Lower lobe of right lung (tissue), 2 donors: ENCODE measurements around the gene BBS2. TPM values are rescaled to one million over a fixed set of nuclear protein-coding genes. Genes with fewer than 3 reads are reported as not detected.
"Not testable (repeated sequence)": the region's sequence is repeated elsewhere in the genome, so short reads cannot be mapped to it uniquely, and the experiment has no call there.

Experiments
- ATAC-seq, 2 donors: fragments of 200-7000 bp; cut with Tn5 transposase; one replicate each; pipeline ENCODE4 v1.9.1; 2020 to 2022; ENCODE audit warnings: mild to moderate bottlenecking in 2 of 2, moderate library complexity in 2 of 2
- DNase-seq: peaks from one replicate; pipeline ENCODE4 v3.0.0-alpha.2; 2020
- H3K27ac ChIP-seq: fragments of 200-600 bp; one replicate; pipeline ENCODE4 v1.8.0; 2022
- H3K27me3 ChIP-seq: fragments of 200-600 bp; one replicate; pipeline ENCODE4 v1.8.0; 2022; ENCODE audit warnings: low read depth
- H3K36me3 ChIP-seq: fragments of 200-600 bp; one replicate; pipeline ENCODE4 v1.8.0; 2022; ENCODE audit warnings: mild to moderate bottlenecking
- H3K4me1 ChIP-seq: fragments of 200-600 bp; one replicate; pipeline ENCODE4 v1.8.0; 2022
- H3K4me3 ChIP-seq: fragments of 200-600 bp; one replicate; pipeline ENCODE4 v1.8.0; 2022; ENCODE audit warnings: mild to moderate bottlenecking
- H3K9me3 ChIP-seq: fragments of 200-600 bp; one replicate; pipeline ENCODE4 v1.8.0; 2022
- intact Hi-C: fragments of 100-400 bp; cut with DNase I; formaldehyde crosslinking; loops from one replicate; pipeline ENCODE4 v1.11.0; 2022
- total RNA-seq: library from RNA; stranded (reverse); fragmentation: NEBNext Ultra II Directional; extraction: Animal tissue kit (Norgen Biotek cat#: 25700); gene quantifications from one replicate; pipeline ENCODE4 v1.2.1, GENCODE V29; 2021
- TF ChIP-seq, protein P1 (sequence below): fragments of 200-600 bp; IDR thresholded peaks from one replicate; pipeline ENCODE4 v1.8.0; 2022; ENCODE audit warnings: antibody characterized with exemption, mild to moderate bottlenecking
- donor health status: DM: no; HTN: yes; CAD: no; lungs with severe emphysema.

Gene BBS2
- total RNA-seq, 1 donor from 2014 or later: 42.2 TPM

- Histone ChIP-seq H3K27me3 (no peaks in the 10 kb centered on the region), H3K4me3 (no peak overlapping the region), H3K27ac (no peak overlapping the region), H3K4me1 (no peaks in the 10 kb centered on the region), H3K36me3 (peaks cover 54% of the 10 kb centered on the region), H3K9me3 (no peaks in the 10 kb centered on the region)
- DNase-seq (no peak), ATAC-seq (no peak)
- intact Hi-C loops: no loop called here
- TF ChIP-seq, protein P1, sequence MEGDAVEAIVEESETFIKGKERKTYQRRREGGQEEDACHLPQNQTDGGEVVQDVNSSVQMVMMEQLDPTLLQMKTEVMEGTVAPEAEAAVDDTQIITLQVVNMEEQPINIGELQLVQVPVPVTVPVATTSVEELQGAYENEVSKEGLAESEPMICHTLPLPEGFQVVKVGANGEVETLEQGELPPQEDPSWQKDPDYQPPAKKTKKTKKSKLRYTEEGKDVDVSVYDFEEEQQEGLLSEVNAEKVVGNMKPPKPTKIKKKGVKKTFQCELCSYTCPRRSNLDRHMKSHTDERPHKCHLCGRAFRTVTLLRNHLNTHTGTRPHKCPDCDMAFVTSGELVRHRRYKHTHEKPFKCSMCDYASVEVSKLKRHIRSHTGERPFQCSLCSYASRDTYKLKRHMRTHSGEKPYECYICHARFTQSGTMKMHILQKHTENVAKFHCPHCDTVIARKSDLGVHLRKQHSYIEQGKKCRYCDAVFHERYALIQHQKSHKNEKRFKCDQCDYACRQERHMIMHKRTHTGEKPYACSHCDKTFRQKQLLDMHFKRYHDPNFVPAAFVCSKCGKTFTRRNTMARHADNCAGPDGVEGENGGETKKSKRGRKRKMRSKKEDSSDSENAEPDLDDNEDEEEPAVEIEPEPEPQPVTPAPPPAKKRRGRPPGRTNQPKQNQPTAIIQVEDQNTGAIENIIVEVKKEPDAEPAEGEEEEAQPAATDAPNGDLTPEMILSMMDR: no peak
These were observed 26.0 kb downstream of the BBS2 start for GRCh38 chr16:56493815-56494214.

GRCh38 chr16:56493126-56493525, 26.7 kb downstream of the BBS2 start:
- intact Hi-C loops: no loop called here
- Histone ChIP-seq H3K36me3 (peaks cover 47% of the 10 kb centered on the region), H3K9me3 (no peaks in the 10 kb centered on the region), H3K4me1 (no peaks in the 10 kb centered on the region), H3K27me3 (no peaks in the 10 kb centered on the region), H3K27ac (no peak overlapping the region), H3K4me3 (no peak overlapping the region)
- DNase-seq (no peak), ATAC-seq (no peak)
- TF ChIP-seq, protein P1: no peak

- no peak for ATAC-seq
- DNase-seq: no peak
- intact Hi-C loops: no loop called here
- H3K27ac ChIP-seq: no peak overlapping the region
- peaks cover 33% of the 10 kb centered on the region for H3K36me3 ChIP-seq
- TF ChIP-seq, protein P1: no peak
- no peak overlapping the region for H3K4me3 ChIP-seq
- no peaks in the 10 kb centered on the region for H3K27me3 ChIP-seq
- H3K4me1 ChIP-seq: no peaks in the 10 kb centered on the region
- no peaks in the 10 kb centered on the region for H3K9me3 ChIP-seq
These were observed 28.1 kb downstream of the BBS2 start for GRCh38 chr16:56491657-56492261.

DNA sequence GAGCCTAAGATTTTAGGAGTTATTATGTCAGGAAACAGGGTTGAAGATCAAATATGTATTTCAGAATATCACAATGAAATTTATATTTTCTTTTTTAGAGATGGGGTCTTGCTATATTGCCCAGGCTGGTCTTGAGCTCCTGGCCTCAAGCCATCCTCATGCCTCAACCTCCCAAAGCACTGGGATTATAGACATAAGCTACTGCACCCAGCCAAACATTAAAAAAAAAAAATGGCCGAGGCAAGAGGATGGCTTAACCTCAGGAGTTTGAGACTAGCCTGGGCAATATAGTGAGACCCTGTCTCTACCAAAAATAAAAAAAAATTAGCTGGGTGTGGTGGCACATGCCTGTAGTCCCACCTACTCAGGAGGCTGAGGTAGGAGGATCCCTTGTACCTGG, 31.0 kb downstream of the BBS2 start:
- DNase-seq, H3K27ac ChIP-seq, intact Hi-C loops, H3K4me3 ChIP-seq, H3K4me1 ChIP-seq, ATAC-seq, H3K27me3 ChIP-seq, H3K9me3 ChIP-seq: not testable (repeated sequence)
- H3K36me3 ChIP-seq: peaks cover 23% of the 10 kb centered on the region

DNA sequence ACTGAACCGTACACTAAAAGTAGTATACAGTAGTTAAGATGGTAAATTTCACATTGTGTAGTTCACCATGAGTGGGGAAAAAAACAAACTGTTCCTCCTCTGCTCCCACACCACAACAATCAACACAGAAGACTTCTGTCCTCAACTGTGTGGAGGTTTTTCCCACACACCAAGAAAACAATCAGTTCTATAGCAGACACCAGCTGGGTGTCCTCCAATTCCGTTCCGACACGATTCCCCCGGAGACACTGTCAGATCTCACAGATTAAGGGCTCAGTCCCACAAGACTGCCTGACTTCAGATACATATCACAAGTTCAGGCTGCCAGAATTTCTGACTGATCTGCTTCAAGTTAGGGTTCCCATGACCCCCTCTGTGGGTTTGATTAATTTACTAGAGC, 31.8 kb downstream of the BBS2 start:
- Histone ChIP-seq H3K27ac (no peak overlapping the region), H3K9me3 (no peaks in the 10 kb centered on the region), H3K36me3 (peaks cover 31% of the 10 kb centered on the region), H3K4me1 (no peaks in the 10 kb centered on the region), H3K27me3 (no peaks in the 10 kb centered on the region), H3K4me3 (no peak overlapping the region)
- intact Hi-C loops: no loop called here
- TF ChIP-seq, protein P1: no peak
- ATAC-seq: no peak
- DNase-seq: no peak

GRCh38 chr16:56483394-56483793, 36.4 kb downstream of the BBS2 start:
- no peaks in the 10 kb centered on the region for H3K9me3 ChIP-seq
- TF ChIP-seq, protein P1: no peak
- no peak overlapping the region for H3K27ac ChIP-seq
- no peaks in the 10 kb centered on the region for H3K4me1 ChIP-seq
- H3K4me3 ChIP-seq: no peak overlapping the region
- peaks cover 68% of the 10 kb centered on the region for H3K36me3 ChIP-seq
- H3K27me3 ChIP-seq: no peaks in the 10 kb centered on the region
- intact Hi-C loops: no loop called here
- ATAC-seq (no peak), DNase-seq (no peak)
